HepG2 (cell line): ENCODE results near the gene CDK18. TPM values are rescaled to one million over a fixed set of nuclear protein-coding genes. Genes with fewer than 3 reads are reported as not detected.

ENCODE experiments used
- ATAC-seq: fragments of 200-7000 bp; cut with Tn5 transposase; 3 replicates; pipeline ENCODE4 v1.9.1; 2020; ENCODE audit warnings: mild to moderate bottlenecking, moderate library complexity
- BruUV-seq: library from RNA; stranded (reverse); fragments of 400-500 nt; replicated peaks from 2 replicates; lab custom pipeline; 2021; lab: Mats Ljungman, UMichigan
- CTCF ChIA-PET: fragments of 300-600 bp; formaldehyde crosslinking; extraction: SDS; loops from one replicate; lab custom pipeline; 2021; ENCODE audit warnings: low total read pairs, inconsistent platforms, low intra/inter-chr PET ratio; lab: Yijun Ruan, JAX
- POLR2A ChIA-PET: fragments of 350-600 bp; sonication (Branson Sonifier 250); formaldehyde crosslinking; loops from one replicate; lab custom pipeline; 2020; ENCODE audit warnings: antibody characterized with exemption, inconsistent platforms; lab: Yijun Ruan, JAX
- DNase-seq: peaks from one replicate; pipeline ENCODE4 v3.0.0-alpha.2; 2015; ENCODE audit warnings: low spot score
- FAIRE-seq: peaks from 3 replicates; lab custom pipeline; 2011; peaks lifted over from hg19 to GRCh38; lab: Jason Lieb, UNC
- H2AFZ ChIP-seq: one replicate; pipeline ENCODE4 v1.6.1; 2011; ENCODE audit warnings: low read length, inconsistent platforms
- H3K27ac ChIP-seq: fragments of 300-600 bp; 3 replicates; pipeline ENCODE4 v1.8.0; 2011; ENCODE audit warnings: mixed run types, mild to moderate bottlenecking, mixed read lengths, low read length, inconsistent platforms; ENCODE audit not compliant: insufficient read depth; ENCODE audit errors: extremely low read length
- H3K27me3 ChIP-seq, 2 experiments: fragments of 200-600 bp in 1 of 2; 2 replicates in 1 of 2; 3 replicates in 1 of 2; pipeline versions ENCODE4 v1.6.0 to v1.8.0; 2011; ENCODE audit warnings: low read length in 2 of 2, mild to moderate bottlenecking in 2 of 2, moderate library complexity in 2 of 2, inconsistent platforms in 1 of 2; ENCODE audit not compliant: insufficient read depth in 2 of 2, control insufficient read depth in 1 of 2
- H3K36me3 ChIP-seq, 2 experiments: fragments of 200-600 bp in 1 of 2; replicated peaks in 1 of 2; 2 replicates in 1 of 2; 3 replicates in 1 of 2; pipeline versions ENCODE4 v1.5.1 to v1.8.0; 2011; ENCODE audit warnings: low read length in 2 of 2, inconsistent platforms in 1 of 2; ENCODE audit not compliant: insufficient read depth in 2 of 2, control insufficient read depth in 1 of 2
- H3K4me1 ChIP-seq: 2 replicates; pipeline ENCODE4 v1.5.1; 2012; ENCODE audit warnings: low read length, inconsistent platforms; ENCODE audit not compliant: insufficient read depth
- H3K4me2 ChIP-seq: 2 replicates; pipeline ENCODE4 v1.6.0; 2011; ENCODE audit warnings: low read depth, low read length, inconsistent platforms
- H3K4me3 ChIP-seq, 3 experiments: fragments of 200-600 bp in 1 of 3; sonication (generic), shearing (Covaris generic) in 1 of 3; replicated peaks in 1 of 3; 2 replicates each; pipeline ENCODE4 v1.5.1; 2011 to 2016; ENCODE audit warnings: low read length in 3 of 3, inconsistent platforms in 2 of 3, low read depth in 2 of 3, mild to moderate bottlenecking in 2 of 3, control low read depth in 1 of 3, mixed read lengths in 1 of 3; ENCODE audit not compliant: insufficient read depth in 1 of 3
- H3K79me2 ChIP-seq: one replicate; pipeline ENCODE4 v1.6.1; 2011; ENCODE audit warnings: low read length, inconsistent platforms; ENCODE audit not compliant: insufficient read depth
- H3K9ac ChIP-seq: 2 replicates; pipeline ENCODE4 v1.6.0; 2011; ENCODE audit warnings: mild to moderate bottlenecking, low read depth, low read length, inconsistent platforms; ENCODE audit not compliant: insufficient read depth
- H3K9me3 ChIP-seq: 2 replicates; pipeline ENCODE4 v1.5.1; 2012; ENCODE audit warnings: mild to moderate bottlenecking, low read length
- H4K20me1 ChIP-seq: 2 replicates; pipeline ENCODE4 v1.6.0; 2011; ENCODE audit warnings: inconsistent platforms, mild to moderate bottlenecking, low read length, moderate library complexity; ENCODE audit not compliant: insufficient read depth
- GFI1 ChIP-seq: sonication (generic); formaldehyde crosslinking; IDR thresholded peaks from 2 replicates; pipeline ENCODE4 v1.5.0; 2020; ENCODE audit warnings: missing genetic modification reagents, mild to moderate bottlenecking, borderline replicate concordance
- HDAC2 ChIP-seq: sonication (generic); formaldehyde crosslinking; IDR thresholded peaks from 2 replicates; pipeline ENCODE4 v1.4.0; 2020; ENCODE audit warnings: missing genetic modification reagents
- HNF4A ChIP-seq: sonication (generic); formaldehyde crosslinking; IDR thresholded peaks from 2 replicates; pipeline ENCODE4 v1.4.0; 2020; ENCODE audit warnings: missing genetic modification reagents
- MXD4 ChIP-seq: IDR thresholded peaks from 2 replicates; pipeline ENCODE4 v1.6.1; 2016; ENCODE audit warnings: mild to moderate bottlenecking, missing biosample characterization, missing genetic modification reagents
- SAP130 ChIP-seq: IDR thresholded peaks from 2 replicates; pipeline ENCODE4 v1.6.1; 2016; ENCODE audit warnings: low read depth
- ZFX ChIP-seq: sonication (generic); formaldehyde crosslinking; IDR thresholded peaks from 2 replicates; pipeline ENCODE4 v1.4.0; 2020; ENCODE audit warnings: mild to moderate bottlenecking, low read depth, missing genetic modification reagents, moderate library complexity
- ZMYM3 ChIP-seq: sonication (generic); formaldehyde crosslinking; IDR thresholded peaks from 2 replicates; pipeline ENCODE4 v1.5.1; 2020; ENCODE audit warnings: mild to moderate bottlenecking, missing genetic modification reagents
- ZNF3 ChIP-seq: IDR thresholded peaks from 2 replicates; pipeline ENCODE4 v1.7.0; 2017; ENCODE audit warnings: inconsistent platforms
- ZNF607 ChIP-seq: sonication (generic); formaldehyde crosslinking; IDR thresholded peaks from 2 replicates; pipeline ENCODE4 v1.5.1; 2020; ENCODE audit warnings: missing genetic modification reagents, mild to moderate bottlenecking, borderline replicate concordance
- WGBS: methylation state at CpG from one replicate; pipeline ENCODE4 v1.1.6; 2017; ENCODE audit warnings: low lambda C conversion rate; 5-methylcytosine and 5-hydroxymethylcytosine counted together
- in situ Hi-C: cut with HindIII; loops from 2 replicates; pipeline ENCODE4 v1.10.0; 2017; ENCODE audit warnings: low pct_unique_long_range_greater_than_20kb; ENCODE audit not compliant: extremely low pct_ligation_motif_present
- intact Hi-C: fragments of 100-400 bp; cut with micrococcal nuclease; formaldehyde crosslinking; loops from one replicate; pipeline ENCODE4 v1.10.0; 2022; ENCODE audit not compliant: unreplicated experiment
- polyA plus RNA-seq, 8 experiments: library from polyadenylated mRNA; depleted of rRNA in 3 of 8; stranded (reverse) in 7 of 8; unstranded in 1 of 8; fragments of >200 nt; fragmentation: Illumina TruSeq in 4 of 8; extraction: Trizol in 4 of 8; gene quantifications; 2 replicates each; pipeline versions ENCODE4 v1.2.1 to v1.2.3, GENCODE V29; 2011 to 2016; ENCODE audit warnings: low read depth in 4 of 8, missing spikeins in 1 of 8, mixed read lengths in 1 of 8; ENCODE audit not compliant: insufficient read depth in 1 of 8
- total RNA-seq, 5 experiments: library from RNA; depleted of rRNA; stranded (reverse); fragments of >200 nt; fragmentation: Illumina TruSeq; extraction: Trizol; gene quantifications; 2 replicates each; pipeline ENCODE4 v1.2.3, GENCODE V29; 2016; ENCODE audit warnings: low read depth in 1 of 5

The CDK18 gene
- total and polyA plus RNA-seq, 2 of the 13 experiments (the other 11 are each of a cell fraction or from before 2014, with no cell fraction given), result 6.4 to 38.8 TPM

DNA sequence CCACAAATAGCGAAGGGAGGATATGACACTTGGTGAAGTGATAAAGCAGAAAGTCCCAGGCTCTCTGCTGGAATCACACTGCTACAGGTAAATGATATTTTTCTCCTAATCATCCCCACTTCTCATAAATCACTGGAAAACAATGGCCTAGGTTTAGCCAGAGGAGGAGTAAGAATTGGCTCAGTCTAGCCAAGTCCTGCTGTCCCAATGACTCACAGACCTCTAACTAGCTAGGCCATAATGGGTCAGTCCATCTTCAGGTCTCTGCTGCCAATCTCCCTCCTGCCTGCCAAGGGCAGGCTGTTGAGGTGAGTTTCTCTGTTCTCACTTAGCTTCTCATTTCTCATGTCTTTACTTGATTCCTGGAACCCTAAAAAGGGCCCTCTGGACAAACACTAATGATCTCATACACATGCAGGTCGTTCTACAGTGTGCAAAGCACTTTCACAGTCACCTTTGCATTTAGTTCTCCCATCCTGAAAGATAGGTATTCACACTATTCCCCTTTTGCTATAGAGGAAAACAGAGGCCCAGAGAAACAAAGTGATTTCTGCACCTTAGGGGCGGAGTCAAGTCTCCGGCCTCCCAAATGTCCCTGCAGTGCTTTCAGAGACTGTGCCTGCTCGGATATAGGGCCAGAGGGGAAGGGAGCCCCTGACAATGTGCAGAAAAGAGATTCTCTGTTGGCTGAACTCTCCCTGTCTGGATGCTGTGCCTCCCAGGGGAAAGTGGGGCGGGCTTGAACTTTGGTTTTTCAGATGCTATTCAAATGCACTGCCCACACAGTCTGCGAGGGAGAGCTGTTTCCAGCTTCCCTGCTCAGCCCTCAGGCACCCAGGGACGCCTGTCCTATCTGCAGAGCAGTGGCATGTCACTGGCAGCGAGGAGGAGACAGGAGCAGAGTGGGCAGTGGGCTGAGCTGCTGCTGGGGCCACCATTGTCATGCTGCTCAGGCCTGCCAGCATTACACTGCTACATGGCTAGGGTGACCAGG lies 3.9 kb upstream of the CDK18 start (continued):
- TF ChIP-seq GFI1 (CRISPR knock-in tag) (0 out of 2 replicates have a peak, but pooled peaks have one; percentile 25), HNF4A (CRISPR knock-in tag) (peak; percentile 82), HDAC2 (CRISPR knock-in tag) (peak; percentile 36; the same call in 1 of the 2 replicates)
- TF ChIP-seq, all 625 proteins: peak for 21

DNA sequence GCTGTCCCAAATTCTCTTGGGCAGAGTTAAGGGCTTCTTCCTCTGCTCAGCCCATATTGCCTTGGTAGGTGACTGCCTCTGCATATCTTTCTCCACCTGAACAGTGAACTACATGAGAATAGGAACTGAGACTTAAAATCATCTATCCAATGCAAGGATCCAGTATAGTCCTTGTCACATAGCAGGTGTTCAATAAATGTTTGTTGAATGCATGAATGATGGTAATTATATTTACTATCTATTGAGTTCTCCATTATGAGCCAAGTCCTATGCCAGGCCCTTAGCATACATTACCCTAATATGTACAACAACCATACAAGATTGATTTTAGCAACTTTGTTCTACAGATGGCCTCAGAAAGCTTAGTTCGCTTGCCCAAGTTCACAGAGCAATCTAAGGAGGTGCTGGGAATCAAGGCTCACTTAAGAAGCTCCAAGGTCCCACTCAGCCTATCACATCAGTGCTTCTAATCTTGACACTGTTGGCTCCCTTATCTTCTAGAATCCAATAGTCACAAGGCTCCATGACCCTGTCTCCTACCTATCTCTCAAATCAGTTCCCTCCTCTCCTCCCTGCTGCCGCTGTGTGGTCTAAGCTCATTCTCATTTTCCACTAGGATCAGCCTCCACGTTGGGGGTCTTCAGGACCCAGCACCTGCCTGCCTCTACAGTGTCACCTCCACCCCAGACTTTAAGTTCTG lies 2.2 kb upstream of the CDK18 start:
- TF ChIP-seq ZMYM3 (CRISPR knock-in tag) (no peak), ZNF3 (CRISPR knock-in tag) (0 out of 2 replicates have a peak, but pooled peaks have one; percentile 54), MXD4 (CRISPR knock-in tag) (no peak), ZNF607 (no peak), SAP130 (CRISPR knock-in tag) (no peak), ZFX (0 out of 2 replicates have a peak, but pooled peaks have one; percentile 15)
- no peak overlapping the region for H3K9ac ChIP-seq
- intact Hi-C loops (no loop called here), in situ Hi-C loops (no loop called here)
- H3K79me2 ChIP-seq, result peaks cover 15% of the 10 kb centered on the region
- H3K4me2 ChIP-seq, result no peak overlapping the region
- H3K9me3 ChIP-seq, result no peaks in the 10 kb centered on the region
- H3K36me3 ChIP-seq, result no peaks in the 10 kb centered on the region
- H4K20me1 ChIP-seq, result no peaks in the 10 kb centered on the region
- 29% methylated on average over 3 of the region's 3 CpGs for WGBS
- H3K27me3 ChIP-seq, result no peaks in the 10 kb centered on the region; a peak in 2 of 5 replicates
- CTCF ChIA-PET, result no interaction called here
- H3K27ac ChIP-seq, result no peak overlapping the region
- POLR2A ChIA-PET, result interaction anchor here (2.0 to 2.1 kb wide), 2 partner anchors 10 kb away, joined by 5 to 6 read pairs; no protein-coding TSS in a partner anchor
- no peak for FAIRE-seq
- H3K4me1 ChIP-seq, result peaks cover 85% of the 10 kb centered on the region
- no peak for ATAC-seq
- H3K4me3 ChIP-seq, result no peak overlapping the region
- H2AFZ ChIP-seq, result no peak overlapping the region
- BruUV-seq, result no TSS peak
- no peak for DNase-seq
